K562 (cell line): Measurements from ENCODE around the gene DNASE1L3. TPM values are rescaled to one million over a fixed set of nuclear protein-coding genes. Genes with fewer than 3 reads are reported as not detected.

Source experiments
- ATAC-seq: fragments of 200-7000 bp; cut with Tn5 transposase; 3 replicates; pipeline ENCODE4 v1.9.1; 2020; ENCODE audit warnings: moderate library complexity
- BruUV-seq: library from RNA; stranded (reverse); fragments of 400-500 nt; replicated peaks from 2 replicates; lab custom pipeline; 2021; lab: Mats Ljungman, UMichigan
- CTCF ChIA-PET: fragments of 300-600 bp; formaldehyde crosslinking; extraction: SDS; loops from one replicate; lab custom pipeline; 2021; ENCODE audit warnings: low intra/inter-chr PET ratio; lab: Yijun Ruan, JAX
- POLR2A ChIA-PET: fragments of 300-600, 350-650 bp; sonication (Branson Sonifier 250); formaldehyde crosslinking; extraction: SDS; loops from one replicate; lab custom pipeline; 2021; ENCODE audit warnings: antibody characterized with exemption, inconsistent platforms; lab: Yijun Ruan, JAX
- DNase-seq, 4 experiments: peaks; one replicate each; pipeline versions ENCODE4 v3.0.0 to v3.0.0-alpha.2; 2011 to 2018; ENCODE audit warnings: low spot score in 3 of 4, mixed read lengths in 3 of 4; ENCODE audit errors: extremely low read depth in 1 of 4
- FAIRE-seq: peaks from 2 replicates; lab custom pipeline; 2011; peaks lifted over from hg19 to GRCh38; lab: Jason Lieb, UNC
- H2AFZ ChIP-seq: 2 replicates; pipeline ENCODE4 v1.6.0; 2011; ENCODE audit warnings: low read depth, low read length, control low read depth, inconsistent platforms
- H3K27ac ChIP-seq: fragments of 200-600 bp; 3 replicates; pipeline ENCODE4 v1.8.0; 2011; ENCODE audit warnings: low read depth, mild to moderate bottlenecking, control low read depth, inconsistent platforms, low read length, moderate library complexity, mixed read lengths; ENCODE audit errors: extremely low read depth
- H3K27me3 ChIP-seq, 2 experiments: fragments of 300-600 bp in 1 of 2; 2 replicates in 1 of 2; 3 replicates in 1 of 2; pipeline versions ENCODE4 v1.6.0 to v1.8.0; 2011; ENCODE audit warnings: inconsistent platforms in 2 of 2, low read length in 2 of 2, mild to moderate bottlenecking in 1 of 2, mixed read lengths in 1 of 2, moderate library complexity in 1 of 2; ENCODE audit not compliant: control insufficient read depth in 2 of 2, insufficient read depth in 2 of 2
- H3K36me3 ChIP-seq: fragments of 300-600 bp; 3 replicates; pipeline ENCODE4 v1.8.0; 2011; ENCODE audit warnings: mild to moderate bottlenecking, low read length, inconsistent platforms; ENCODE audit not compliant: control insufficient read depth, insufficient read depth
- H3K4me1 ChIP-seq, 2 experiments: fragments of 200-600 bp in 1 of 2; replicated peaks in 1 of 2; 2 replicates in 1 of 2; 3 replicates in 1 of 2; pipeline versions ENCODE4 v1.5.1 to v1.8.0; 2011; ENCODE audit warnings: inconsistent platforms in 2 of 2, low read length in 2 of 2, mild to moderate bottlenecking in 1 of 2, mixed read lengths in 1 of 2, moderate library complexity in 1 of 2; ENCODE audit not compliant: control insufficient read depth in 2 of 2, insufficient read depth in 2 of 2
- H3K4me2 ChIP-seq: 2 replicates; pipeline ENCODE4 v1.6.1; 2011; ENCODE audit warnings: low read length, control low read depth, inconsistent platforms, mixed read lengths; ENCODE audit not compliant: insufficient read depth
- H3K4me3 ChIP-seq: fragments of 200-600 bp; sonication (generic), shearing (Covaris generic); 2 replicates; pipeline ENCODE4 v1.5.1; 2016; ENCODE audit warnings: control low read depth, inconsistent platforms
- H3K79me2 ChIP-seq: fragments of 200-600 bp; 3 replicates; pipeline ENCODE4 v1.8.0; 2011; ENCODE audit warnings: low read length, inconsistent platforms; ENCODE audit not compliant: control insufficient read depth, insufficient read depth
- H3K9ac ChIP-seq, 2 experiments: 2 replicates each; pipeline versions ENCODE4 v1.6.0 to v1.6.1; 2011; ENCODE audit warnings: low read depth in 2 of 2, low read length in 2 of 2, control low read depth in 1 of 2, inconsistent platforms in 1 of 2, mild to moderate bottlenecking in 1 of 2, mixed read lengths in 1 of 2; ENCODE audit not compliant: insufficient read depth in 1 of 2
- H3K9me1 ChIP-seq: one replicate; pipeline ENCODE4 v1.6.0; 2011; ENCODE audit warnings: inconsistent platforms, mild to moderate bottlenecking, low read length, moderate library complexity; ENCODE audit not compliant: control insufficient read depth, insufficient read depth
- H3K9me3 ChIP-seq: replicated peaks from 2 replicates; pipeline ENCODE4 v1.5.1; 2011; ENCODE audit warnings: low read depth, low read length, inconsistent platforms; ENCODE audit not compliant: control insufficient read depth, insufficient read depth
- H4K20me1 ChIP-seq: replicated peaks from 2 replicates; pipeline ENCODE4 v1.6.1; 2011; ENCODE audit warnings: low read length, inconsistent platforms, mixed read lengths; ENCODE audit not compliant: control insufficient read depth, insufficient read depth
- GATA2 ChIP-seq: sonication (generic); formaldehyde crosslinking; IDR thresholded peaks from 2 replicates; pipeline ENCODE4 v1.4.0; 2020; ENCODE audit warnings: mild to moderate bottlenecking, missing genetic modification reagents
- JUND ChIP-seq, 2 experiments: IDR thresholded peaks; 2 replicates in 1 of 2; 3 replicates in 1 of 2; pipeline ENCODE4 v1.6.1; 2011; ENCODE audit warnings: borderline replicate concordance in 2 of 2, low read depth in 2 of 2, low read length in 2 of 2, improper control_type of control experiment in 1 of 2, missing biosample characterization in 1 of 2, missing genetic modification characterization in 1 of 2, missing genetic modification reagents in 1 of 2
- RBM15 ChIP-seq: fragments of 200-400 bp; formaldehyde crosslinking; IDR thresholded peaks from 2 replicates; pipeline ENCODE4 v1.6.1; 2018; ENCODE audit warnings: mild to moderate bottlenecking, low read length, moderate library complexity; ENCODE audit not compliant: insufficient read depth
- SREBF2 ChIP-seq: sonication (generic); formaldehyde crosslinking; IDR thresholded peaks from 2 replicates; pipeline ENCODE4 v1.4.0; 2020; ENCODE audit warnings: mild to moderate bottlenecking, missing genetic modification reagents
- ZBED1 ChIP-seq: IDR thresholded peaks from 2 replicates; pipeline ENCODE4 v1.6.1; 2014
- ZNF41 ChIP-seq: fragments of 250-450 bp; sonication (Bioruptor Pico); conservative IDR thresholded peaks from 2 replicates; pipeline ENCODE4 v1.4.0; 2020; ENCODE audit warnings: mild to moderate bottlenecking
- WGBS: fragments of 100-300 bp; shearing (Covaris generic); methylation state at CpG from one replicate; pipeline ENCODE4 v1.1.6; 2016; ENCODE audit warnings: low coverage, mixed read lengths; ENCODE audit not compliant: insufficient coverage; ENCODE audit errors: missing lambda C conversion rate; 5-methylcytosine and 5-hydroxymethylcytosine counted together
- in situ Hi-C: fragments of 300-500 bp; cut with MboI; formaldehyde crosslinking; loops from 4 replicates; pipeline ENCODE4 v1.15.0; 2018; ENCODE audit warnings: inconsistent platforms, mixed read lengths
- intact Hi-C: fragments of 100-400 bp; cut with micrococcal nuclease; formaldehyde crosslinking; loops from 2 replicates; pipeline ENCODE4 v1.14.2; 2022
- polyA plus RNA-seq, 8 experiments: library from polyadenylated mRNA; depleted of rRNA in 4 of 8; stranded (reverse) in 5 of 8; unstranded in 3 of 8; fragments of >200 nt; fragmentation: Nextera tagmentation in 2 of 8; fragmentation: Illumina TruSeq in 1 of 8; extraction: Ambion mirVana in 2 of 8; extraction: Trizol in 1 of 8; gene quantifications; 2 replicates each; pipeline versions ENCODE4 v1.2.1 to v1.2.3, GENCODE V29; 2011 to 2014; ENCODE audit warnings: inconsistent platforms in 1 of 8, missing spikeins in 1 of 8
- total RNA-seq, 7 experiments: library from RNA; depleted of rRNA in 6 of 7; stranded (reverse); fragments of >200 nt in 6 of 7; fragmentation: Illumina TruSeq in 2 of 7; extraction: Trizol in 2 of 7; gene quantifications; 2 replicates each; pipeline versions ENCODE4 v1.2.1 to v1.2.3, GENCODE V29; 2011 to 2021; ENCODE audit warnings: low replicate concordance in 1 of 7
- TF ChIP-seq, protein P1 (sequence below), 2 experiments: fragments of 450-650 bp in 1 of 2; IDR thresholded peaks; 2 replicates each; pipeline ENCODE4 v1.6.1; 2011 to 2017; ENCODE audit warnings: low read depth in 2 of 2, antibody characterized with exemption in 1 of 2, borderline replicate concordance in 1 of 2, low read length in 1 of 2, mild to moderate bottlenecking in 1 of 2, mixed read lengths in 1 of 2; ENCODE audit not compliant: control insufficient read depth in 1 of 2
- TF ChIP-seq, protein P2 (sequence below): sonication (generic); formaldehyde crosslinking; IDR thresholded peaks from 2 replicates; pipeline ENCODE4 v1.8.0; 2022; ENCODE audit warnings: mild to moderate bottlenecking, missing genetic modification reagents

DNASE1L3 gene
- total and polyA plus RNA-seq, 9 of the 15 experiments (the other 6 are each of a cell fraction or from before 2014, with no cell fraction given), result 0.06 TPM; not detected in 8

DNA sequence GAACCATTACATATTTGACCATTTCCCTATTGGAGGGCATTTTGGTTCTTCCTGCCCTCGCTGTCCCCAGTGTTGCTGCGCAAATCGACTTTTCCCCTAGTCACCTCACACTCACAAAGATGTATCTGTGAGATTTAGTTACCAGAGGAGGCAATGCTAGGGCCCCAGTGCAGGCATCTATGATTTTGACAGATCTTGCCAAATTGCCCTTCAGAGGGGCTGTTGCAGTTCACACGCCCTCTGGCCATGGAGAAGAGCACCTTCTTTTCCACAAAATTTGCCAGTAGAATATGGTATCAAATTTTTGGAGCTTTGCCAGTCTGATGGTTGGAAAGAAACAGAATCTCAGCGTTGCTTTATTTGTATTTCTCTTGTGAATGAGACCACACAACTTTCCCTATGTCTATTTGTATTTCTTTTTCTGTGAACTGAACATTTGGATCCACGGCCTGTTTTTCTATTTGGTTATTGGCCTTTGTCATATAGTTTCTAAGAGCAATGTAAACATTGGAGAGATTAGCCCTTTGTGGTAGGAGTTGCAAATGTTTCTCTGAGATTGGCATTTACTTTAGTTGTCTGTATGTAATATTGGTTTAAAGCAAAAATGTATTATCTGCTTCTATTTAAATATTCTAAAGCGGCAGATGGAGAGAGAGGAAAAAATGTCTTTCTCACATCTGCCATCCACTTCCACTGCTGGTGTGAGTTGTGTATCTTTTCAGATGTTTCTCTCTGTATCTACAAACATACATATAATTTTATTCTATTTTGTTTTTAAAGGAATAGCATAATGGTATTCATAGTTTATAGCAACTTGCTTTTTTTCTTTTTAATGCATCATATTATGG is 66.1 kb downstream of the DNASE1L3 start:
- H3K4me3 ChIP-seq, result no peak overlapping the region
- no peak overlapping the region for H2AFZ ChIP-seq
- H3K9me3 ChIP-seq, result no peaks in the 10 kb centered on the region
- POLR2A ChIA-PET, result no interaction called here
- CTCF ChIA-PET, result no interaction called here
- intact Hi-C loops, result no loop called here
- H3K4me1 ChIP-seq, result peaks cover 0 to 4% of the 10 kb centered on the region in 2 experiments; a peak in 2 of 5 replicates
- no peak overlapping the region for H3K4me2 ChIP-seq
- no peaks in the 10 kb centered on the region for H3K9me1 ChIP-seq
- peaks cover 59% of the 10 kb centered on the region; the same call in 2 of the 3 replicates for H3K36me3 ChIP-seq
- H3K79me2 ChIP-seq, result no peaks in the 10 kb centered on the region
- in situ Hi-C loops, result no loop called here
- 72% methylated on average over 7 of the region's 7 CpGs for WGBS
- no TSS peak for BruUV-seq
- H4K20me1 ChIP-seq, result no peaks in the 10 kb centered on the region; the same call in 1 of the 2 replicates
- ATAC-seq, result no peak
- no peaks in the 10 kb centered on the region for H3K27me3 ChIP-seq
- H3K9ac ChIP-seq, result no peak overlapping the region
- FAIRE-seq, result no peak
- H3K27ac ChIP-seq, result no peak overlapping the region
- no peak for DNase-seq
- TF ChIP-seq ZBED1 (no peak), ZNF41 (CRISPR knock-in tag) (no peak), RBM15 (no peak), SREBF2 (no peak), JUND (IDR thresholded peaks at IDR 0.05; ENCODE audit: borderline replicate concordance, low read depth, low read length) (no peak), JUND (tag; IDR thresholded peaks at IDR 0.05; ENCODE audit: borderline replicate concordance, low read depth, low read length) (no peak), GATA2 (CRISPR knock-in tag) (no peak)
- TF ChIP-seq, protein P1, sequence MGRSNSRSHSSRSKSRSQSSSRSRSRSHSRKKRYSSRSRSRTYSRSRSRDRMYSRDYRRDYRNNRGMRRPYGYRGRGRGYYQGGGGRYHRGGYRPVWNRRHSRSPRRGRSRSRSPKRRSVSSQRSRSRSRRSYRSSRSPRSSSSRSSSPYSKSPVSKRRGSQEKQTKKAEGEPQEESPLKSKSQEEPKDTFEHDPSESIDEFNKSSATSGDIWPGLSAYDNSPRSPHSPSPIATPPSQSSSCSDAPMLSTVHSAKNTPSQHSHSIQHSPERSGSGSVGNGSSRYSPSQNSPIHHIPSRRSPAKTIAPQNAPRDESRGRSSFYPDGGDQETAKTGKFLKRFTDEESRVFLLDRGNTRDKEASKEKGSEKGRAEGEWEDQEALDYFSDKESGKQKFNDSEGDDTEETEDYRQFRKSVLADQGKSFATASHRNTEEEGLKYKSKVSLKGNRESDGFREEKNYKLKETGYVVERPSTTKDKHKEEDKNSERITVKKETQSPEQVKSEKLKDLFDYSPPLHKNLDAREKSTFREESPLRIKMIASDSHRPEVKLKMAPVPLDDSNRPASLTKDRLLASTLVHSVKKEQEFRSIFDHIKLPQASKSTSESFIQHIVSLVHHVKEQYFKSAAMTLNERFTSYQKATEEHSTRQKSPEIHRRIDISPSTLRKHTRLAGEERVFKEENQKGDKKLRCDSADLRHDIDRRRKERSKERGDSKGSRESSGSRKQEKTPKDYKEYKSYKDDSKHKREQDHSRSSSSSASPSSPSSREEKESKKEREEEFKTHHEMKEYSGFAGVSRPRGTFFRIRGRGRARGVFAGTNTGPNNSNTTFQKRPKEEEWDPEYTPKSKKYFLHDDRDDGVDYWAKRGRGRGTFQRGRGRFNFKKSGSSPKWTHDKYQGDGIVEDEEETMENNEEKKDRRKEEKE (IDR thresholded peaks at IDR 0.05; ENCODE audit: borderline replicate concordance in 1 of 2, control insufficient read depth in 1 of 2, low read depth in 2 of 2, low read length in 1 of 2), result no peak
- TF ChIP-seq, protein P2, sequence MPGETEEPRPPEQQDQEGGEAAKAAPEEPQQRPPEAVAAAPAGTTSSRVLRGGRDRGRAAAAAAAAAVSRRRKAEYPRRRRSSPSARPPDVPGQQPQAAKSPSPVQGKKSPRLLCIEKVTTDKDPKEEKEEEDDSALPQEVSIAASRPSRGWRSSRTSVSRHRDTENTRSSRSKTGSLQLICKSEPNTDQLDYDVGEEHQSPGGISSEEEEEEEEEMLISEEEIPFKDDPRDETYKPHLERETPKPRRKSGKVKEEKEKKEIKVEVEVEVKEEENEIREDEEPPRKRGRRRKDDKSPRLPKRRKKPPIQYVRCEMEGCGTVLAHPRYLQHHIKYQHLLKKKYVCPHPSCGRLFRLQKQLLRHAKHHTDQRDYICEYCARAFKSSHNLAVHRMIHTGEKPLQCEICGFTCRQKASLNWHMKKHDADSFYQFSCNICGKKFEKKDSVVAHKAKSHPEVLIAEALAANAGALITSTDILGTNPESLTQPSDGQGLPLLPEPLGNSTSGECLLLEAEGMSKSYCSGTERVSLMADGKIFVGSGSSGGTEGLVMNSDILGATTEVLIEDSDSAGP (CRISPR knock-in tag), result no peak
